Stomach (tissue), 4 donors: ENCODE measurements around the gene VAV3.

ENCODE experiments used
- POLR2A ChIP-seq, 4 donors: fragments of 450-650 bp; IDR thresholded peaks; one replicate each; pipeline ENCODE4 v1.6.1; 2016; ENCODE audit warnings: antibody characterized with exemption in 4 of 4, control low read depth in 2 of 4, mild to moderate bottlenecking in 1 of 4, moderate library complexity in 1 of 4
- POLR2AphosphoS5 ChIP-seq, 3 donors: sonication (generic); formaldehyde crosslinking; IDR thresholded peaks; one replicate each; pipeline ENCODE4 v1.6.1; 2016; ENCODE audit warnings: antibody characterized with exemption in 3 of 3
- TF ChIP-seq, protein P1 (sequence below), 7 experiments: fragments of 450-650 bp in 4 of 7; fragments of 200-600 bp in 3 of 7; sonication (generic) in 3 of 7; IDR thresholded peaks; one replicate each; pipeline ENCODE4 v1.5.1; 2016 to 2019; ENCODE audit warnings: antibody characterized with exemption in 7 of 7, control low read depth in 2 of 7, mild to moderate bottlenecking in 1 of 7

DNA sequence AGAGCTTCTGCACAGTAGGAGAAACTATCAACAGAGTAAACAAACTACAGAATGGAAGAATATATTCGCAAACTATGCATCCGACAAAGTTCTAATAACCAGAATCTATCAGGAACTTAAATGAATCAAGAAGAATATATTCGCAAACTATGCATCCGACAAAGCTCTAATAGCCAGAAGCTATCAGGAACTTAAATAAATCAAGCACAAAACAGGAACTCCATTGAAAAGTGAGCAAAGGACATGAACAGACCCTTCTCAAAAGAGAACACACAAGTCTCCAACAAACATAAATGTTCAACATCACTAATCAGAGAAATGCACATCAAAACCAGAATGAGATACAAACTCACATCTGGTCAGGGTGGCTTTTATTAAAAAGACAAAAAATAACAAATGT lies 126.9 kb downstream of the VAV3 start:
- TF ChIP-seq, protein P1, sequence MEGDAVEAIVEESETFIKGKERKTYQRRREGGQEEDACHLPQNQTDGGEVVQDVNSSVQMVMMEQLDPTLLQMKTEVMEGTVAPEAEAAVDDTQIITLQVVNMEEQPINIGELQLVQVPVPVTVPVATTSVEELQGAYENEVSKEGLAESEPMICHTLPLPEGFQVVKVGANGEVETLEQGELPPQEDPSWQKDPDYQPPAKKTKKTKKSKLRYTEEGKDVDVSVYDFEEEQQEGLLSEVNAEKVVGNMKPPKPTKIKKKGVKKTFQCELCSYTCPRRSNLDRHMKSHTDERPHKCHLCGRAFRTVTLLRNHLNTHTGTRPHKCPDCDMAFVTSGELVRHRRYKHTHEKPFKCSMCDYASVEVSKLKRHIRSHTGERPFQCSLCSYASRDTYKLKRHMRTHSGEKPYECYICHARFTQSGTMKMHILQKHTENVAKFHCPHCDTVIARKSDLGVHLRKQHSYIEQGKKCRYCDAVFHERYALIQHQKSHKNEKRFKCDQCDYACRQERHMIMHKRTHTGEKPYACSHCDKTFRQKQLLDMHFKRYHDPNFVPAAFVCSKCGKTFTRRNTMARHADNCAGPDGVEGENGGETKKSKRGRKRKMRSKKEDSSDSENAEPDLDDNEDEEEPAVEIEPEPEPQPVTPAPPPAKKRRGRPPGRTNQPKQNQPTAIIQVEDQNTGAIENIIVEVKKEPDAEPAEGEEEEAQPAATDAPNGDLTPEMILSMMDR (IDR thresholded peaks at IDR 0.05): no peak
- no peak for TF ChIP-seq POLR2A (IDR thresholded peaks at IDR 0.05)
- no peak for TF ChIP-seq POLR2AphosphoS5 (IDR thresholded peaks at IDR 0.05)
